Myocyte (in vitro differentiated cells): ENCODE data around the gene TPGS1. TPM values are rescaled to one million over a fixed set of nuclear protein-coding genes. Genes with fewer than 3 reads are reported as not detected.

Source experiments
- total RNA-seq: library from RNA; depleted of rRNA; stranded (reverse); fragments of >200 nt; gene quantifications from 2 replicates; pipeline ENCODE4 v1.2.3, GENCODE V29; 2014

TPGS1 gene
- total RNA-seq, 1 donor from 2014 or later: 64.5 TPM

Other genes starting within 250 kb of the TPGS1 start
- 0.05 TPM in 1 of 2 replicates, not detected in the other for gene PLPP2, start 216.1 kb upstream of the TPGS1 start, total RNA-seq
- gene MIER2, start 162.7 kb upstream of the TPGS1 start, total RNA-seq: 16.0 and 28.1 TPM in 2 replicates
- gene C2CD4C, start 98.3 kb upstream of the TPGS1 start, total RNA-seq: 0.11 and 0.16 TPM in 2 replicates
- gene SHC2, start 46.5 kb upstream of the TPGS1 start, total RNA-seq: 4.4 and 7.9 TPM in 2 replicates
- 0.29 and 0.52 TPM in 2 replicates for gene MADCAM1, start 11.0 kb upstream of the TPGS1 start, total RNA-seq
- gene CDC34, start 24.3 kb downstream of the TPGS1 start, total RNA-seq: 103 and 139 TPM in 2 replicates
- gene GZMM, start 36.6 kb downstream of the TPGS1 start, total RNA-seq: not detected in 2 replicates
- gene BSG, start 65.1 kb downstream of the TPGS1 start, total RNA-seq: 519 and 528 TPM in 2 replicates
- gene HCN2, start 82.4 kb downstream of the TPGS1 start, total RNA-seq: 2.9 and 3.5 TPM in 2 replicates
- gene POLRMT, start 126.0 kb downstream of the TPGS1 start, total RNA-seq: 47.7 and 54.3 TPM in 2 replicates
- gene FGF22, start 132.4 kb downstream of the TPGS1 start, total RNA-seq: 0.16 and 0.21 TPM in 2 replicates
- gene RNF126, start 155.7 kb downstream of the TPGS1 start, total RNA-seq: 86.4 and 94.6 TPM in 2 replicates
- 157 and 175 TPM in 2 replicates for gene FSTL3, start 168.9 kb downstream of the TPGS1 start, total RNA-seq
- gene PRSS57, start 188.0 kb downstream of the TPGS1 start, total RNA-seq: not detected in 2 replicates
- 4.8 and 7.8 TPM in 2 replicates for gene PALM, start 201.4 kb downstream of the TPGS1 start, total RNA-seq
- gene MISP, start 243.6 kb downstream of the TPGS1 start, total RNA-seq: 2.3 and 2.9 TPM in 2 replicates